Measurements from ENCODE around the gene ZFHX3. TPM values are rescaled to one million over a fixed set of nuclear protein-coding genes. Genes with fewer than 3 reads are reported as not detected.

The ZFHX3 gene
- total RNA-seq, 2 donors from 2014 or later, result 0.79 to 2.2 TPM

- Mint-ChIP-seq H3K4me3 (no peak overlapping the region), H3K36me3 (ENCODE audit: low read depth) (no peaks in the 10 kb centered on the region), H3K4me1 (peaks cover 18% of the 10 kb centered on the region), H3K27ac (no peak overlapping the region), H3K27me3 (ENCODE audit: insufficient read depth) (peaks cover under 1% of the 10 kb centered on the region), H3K9me3 (no peaks in the 10 kb centered on the region)
- peaks cover 97% of the 10 kb centered on the region for H3K27me3 ChIP-seq (ENCODE audit: control insufficient read depth, insufficient read depth, low read length, poor library complexity, severe bottlenecking)
- no peak for TF ChIP-seq CTCF (conservative IDR thresholded peaks at IDR 0.05)
- no peaks in the 10 kb centered on the region for H3K36me3 ChIP-seq (ENCODE audit: control insufficient read depth, insufficient read depth, low read length)
- H3K4me1 ChIP-seq (ENCODE audit: control insufficient read depth, insufficient read depth, low read length), result peaks cover 6% of the 10 kb centered on the region
- peak overlapping the region; percentile 78 for H3K27ac ChIP-seq (ENCODE audit: low read depth, low read length)
- H3K9me3 ChIP-seq (ENCODE audit: control insufficient read depth, low read length), result no peaks in the 10 kb centered on the region
- WGBS, 2 experiments (ENCODE audit: insufficient coverage in 1 of 2, insufficient read length in 1 of 2), result 10 to 11% methylated on average over 9 of the region's 9 CpGs
- H3K9ac ChIP-seq (ENCODE audit: extremely low read depth, low read length, poor library complexity, severe bottlenecking), result no peak overlapping the region
- H3K4me3 ChIP-seq (ENCODE audit: low read length), result no peak overlapping the region
- peak; percentile 72 for DNase-seq
These were observed 4.6 kb upstream of the ZFHX3 start for GRCh38 chr16:73052576-73052975.

- no peaks in the 10 kb centered on the region for H3K9me3 ChIP-seq (ENCODE audit: control insufficient read depth, low read length)
- WGBS, 2 experiments (ENCODE audit: insufficient coverage in 1 of 2, insufficient read length in 1 of 2), result 36 to 58% methylated on average over 2 to 8 of the region's 9 CpGs
- peaks cover 4% of the 10 kb centered on the region for H3K4me1 ChIP-seq (ENCODE audit: control insufficient read depth, insufficient read depth, low read length)
- H3K27ac ChIP-seq (ENCODE audit: low read depth, low read length), result peak overlapping the region; percentile 78
- H3K4me3 Mint-ChIP-seq, result no peak overlapping the region
- H3K27me3 ChIP-seq (ENCODE audit: control insufficient read depth, insufficient read depth, low read length, poor library complexity, severe bottlenecking), result peaks cover 97% of the 10 kb centered on the region
- no peaks in the 10 kb centered on the region for H3K36me3 Mint-ChIP-seq (ENCODE audit: low read depth)
- peaks cover 7% of the 10 kb centered on the region for H3K27me3 Mint-ChIP-seq (ENCODE audit: insufficient read depth)
- no peak overlapping the region for H3K27ac Mint-ChIP-seq
- no peak for DNase-seq
- TF ChIP-seq CTCF (conservative IDR thresholded peaks at IDR 0.05), result no peak
- peaks cover 23% of the 10 kb centered on the region for H3K4me1 Mint-ChIP-seq
- H3K4me3 ChIP-seq (ENCODE audit: low read length), result no peak overlapping the region
- H3K36me3 ChIP-seq (ENCODE audit: control insufficient read depth, insufficient read depth, low read length), result no peaks in the 10 kb centered on the region
- H3K9me3 Mint-ChIP-seq, result no peaks in the 10 kb centered on the region
- no peak overlapping the region for H3K9ac ChIP-seq (ENCODE audit: extremely low read depth, low read length, poor library complexity, severe bottlenecking)
These were observed 4.0 kb upstream of the ZFHX3 start for GRCh38 chr16:73051961-73052360.

- H3K9ac ChIP-seq (ENCODE audit: extremely low read depth, low read length, poor library complexity, severe bottlenecking), result no peak overlapping the region
- no peak overlapping the region for H3K27ac Mint-ChIP-seq
These were observed 3.3 kb upstream of the ZFHX3 start for GRCh38 chr16:73051226-73051625.

More at GRCh38 chr16:73051226-73051625, 3.3 kb upstream of the ZFHX3 start:
- Mint-ChIP-seq H3K27me3 (ENCODE audit: insufficient read depth) (peaks cover 14% of the 10 kb centered on the region), H3K4me3 (no peak overlapping the region), H3K4me1 (peaks cover 29% of the 10 kb centered on the region), H3K9me3 (no peaks in the 10 kb centered on the region), H3K36me3 (ENCODE audit: low read depth) (no peaks in the 10 kb centered on the region)
- H3K36me3 ChIP-seq (ENCODE audit: control insufficient read depth, insufficient read depth, low read length), result no peaks in the 10 kb centered on the region
- WGBS, 2 experiments (ENCODE audit: insufficient coverage in 1 of 2, insufficient read length in 1 of 2), result 56% methylated on average over 5 of the region's 5 CpGs
- no peak overlapping the region for H3K4me3 ChIP-seq (ENCODE audit: low read length)
- H3K4me1 ChIP-seq (ENCODE audit: control insufficient read depth, insufficient read depth, low read length), result peaks cover 3% of the 10 kb centered on the region
- H3K27ac ChIP-seq (ENCODE audit: low read depth, low read length), result peak overlapping the region; percentile 48
- peaks cover 97% of the 10 kb centered on the region for H3K27me3 ChIP-seq (ENCODE audit: control insufficient read depth, insufficient read depth, low read length, poor library complexity, severe bottlenecking)
- TF ChIP-seq CTCF (conservative IDR thresholded peaks at IDR 0.05), result no peak
- no peaks in the 10 kb centered on the region for H3K9me3 ChIP-seq (ENCODE audit: control insufficient read depth, low read length)
- DNase-seq, result no peak
